ENCODE data around the gene RAB44.

- no peak for TF ChIP-seq CTCF (IDR thresholded peaks at IDR 0.05)
- no peak for TF ChIP-seq EZH2 (IDR thresholded peaks at IDR 0.05; ENCODE audit: borderline replicate concordance, insufficient read depth, low read depth, low read length, poor library complexity, severe bottlenecking)
Observed at GRCh38 chr6:36730424-36731380, 33.1 kb downstream of the RAB44 start.
